NCI-H2029 (cell line): ENCODE measurements around the gene MYT1.

ENCODE experiments used
- DNase-seq: peaks from one replicate; lab custom pipeline; 2025; lab: John Stamatoyannopoulos, UW

The MYT1 gene

GRCh38 chr20:64140061-64140931 lies 24.0 kb upstream of the MYT1 start:
- DNase-seq, result no peak

DNA sequence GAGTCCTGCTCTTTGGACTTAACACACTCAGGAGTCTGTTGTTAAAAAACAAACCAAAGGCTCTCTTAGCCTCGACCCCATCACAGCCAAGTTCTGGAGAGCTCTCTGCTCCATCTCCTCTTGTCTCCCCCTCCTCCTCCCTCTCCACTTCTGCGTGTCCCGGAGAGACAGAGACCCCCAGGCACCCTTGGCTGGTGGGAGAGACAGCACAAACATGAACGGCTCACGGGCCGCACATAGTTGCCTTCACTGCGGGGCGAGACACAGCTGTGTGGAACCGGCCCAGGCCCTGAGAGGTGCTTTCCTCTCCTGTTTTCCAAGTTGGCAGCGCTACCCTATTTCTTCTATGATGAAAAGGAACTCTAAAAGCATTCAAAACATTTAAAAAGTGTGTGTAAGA lies 23.3 kb upstream of the MYT1 start:
- no peak for DNase-seq

GRCh38 chr20:64142590-64142989 lies 21.7 kb upstream of the MYT1 start:
- DNase-seq, result peak; percentile 26

- no peak for DNase-seq
Measured at GRCh38 chr20:64143018-64143801, 21.0 kb upstream of the MYT1 start.

GRCh38 chr20:64144144-64144912 lies 19.9 kb upstream of the MYT1 start:
- no peak for DNase-seq

GRCh38 chr20:64145458-64146300 lies 18.6 kb upstream of the MYT1 start:
- no peak for DNase-seq

DNA sequence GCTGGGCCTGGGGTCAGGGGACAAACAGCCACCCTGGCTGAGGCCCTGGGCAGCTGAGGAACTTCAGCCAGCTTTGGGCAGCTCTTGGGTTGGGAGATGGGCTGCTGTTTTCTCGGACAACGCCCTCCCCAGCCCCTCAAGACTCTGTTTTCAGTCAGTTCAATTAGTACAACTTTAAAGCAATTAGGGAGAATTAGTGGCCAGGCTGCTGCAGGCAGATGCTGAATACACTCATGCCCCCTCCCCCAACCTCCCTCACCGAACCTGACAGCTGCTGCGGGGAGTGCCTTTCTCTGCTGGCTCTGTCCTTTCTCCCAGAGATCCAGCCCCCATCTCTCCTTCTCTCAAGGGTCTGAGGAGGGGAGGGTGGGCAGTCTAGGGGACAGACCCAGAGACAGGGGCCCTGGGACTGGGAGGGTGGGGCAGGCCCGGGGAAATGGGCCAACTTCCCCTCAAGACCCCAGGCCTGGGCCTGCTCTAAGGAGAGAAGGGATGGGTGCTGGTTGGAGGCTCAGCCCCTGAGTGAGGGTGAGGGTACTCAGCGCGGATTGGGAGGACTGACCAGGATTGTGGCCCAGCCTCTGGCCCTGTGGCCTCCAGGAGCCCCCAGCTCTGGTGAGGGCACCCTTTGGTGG lies 17.8 kb upstream of the MYT1 start:
- DNase-seq, result no peak

GRCh38 chr20:64146936-64147477 lies 17.2 kb upstream of the MYT1 start:
- no peak for DNase-seq

GRCh38 chr20:64148581-64148980 lies 15.7 kb upstream of the MYT1 start:
- no peak for DNase-seq

DNA sequence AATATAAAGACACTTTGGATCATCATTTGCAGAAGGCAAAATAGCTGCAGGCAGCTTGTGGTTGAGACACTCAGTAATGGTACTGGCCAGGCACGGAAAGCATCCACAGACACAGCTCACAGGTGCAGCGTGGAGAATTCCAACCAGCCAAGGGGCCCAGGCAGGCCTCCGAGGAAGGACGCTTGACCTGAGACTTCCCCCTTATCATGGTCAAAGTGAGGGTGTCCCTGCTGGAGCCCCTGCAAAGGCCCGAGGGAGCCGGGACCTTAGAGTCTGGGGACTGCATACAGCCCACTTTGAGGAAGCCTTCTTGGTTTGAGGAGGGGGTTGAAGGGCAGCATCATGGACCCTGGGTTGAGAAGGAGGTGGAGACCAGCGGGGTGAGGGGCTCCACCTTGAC lies 15.1 kb upstream of the MYT1 start:
- DNase-seq, result no peak

- DNase-seq, result no peak
Measured at GRCh38 chr20:64149809-64150560, 14.3 kb upstream of the MYT1 start.

DNA sequence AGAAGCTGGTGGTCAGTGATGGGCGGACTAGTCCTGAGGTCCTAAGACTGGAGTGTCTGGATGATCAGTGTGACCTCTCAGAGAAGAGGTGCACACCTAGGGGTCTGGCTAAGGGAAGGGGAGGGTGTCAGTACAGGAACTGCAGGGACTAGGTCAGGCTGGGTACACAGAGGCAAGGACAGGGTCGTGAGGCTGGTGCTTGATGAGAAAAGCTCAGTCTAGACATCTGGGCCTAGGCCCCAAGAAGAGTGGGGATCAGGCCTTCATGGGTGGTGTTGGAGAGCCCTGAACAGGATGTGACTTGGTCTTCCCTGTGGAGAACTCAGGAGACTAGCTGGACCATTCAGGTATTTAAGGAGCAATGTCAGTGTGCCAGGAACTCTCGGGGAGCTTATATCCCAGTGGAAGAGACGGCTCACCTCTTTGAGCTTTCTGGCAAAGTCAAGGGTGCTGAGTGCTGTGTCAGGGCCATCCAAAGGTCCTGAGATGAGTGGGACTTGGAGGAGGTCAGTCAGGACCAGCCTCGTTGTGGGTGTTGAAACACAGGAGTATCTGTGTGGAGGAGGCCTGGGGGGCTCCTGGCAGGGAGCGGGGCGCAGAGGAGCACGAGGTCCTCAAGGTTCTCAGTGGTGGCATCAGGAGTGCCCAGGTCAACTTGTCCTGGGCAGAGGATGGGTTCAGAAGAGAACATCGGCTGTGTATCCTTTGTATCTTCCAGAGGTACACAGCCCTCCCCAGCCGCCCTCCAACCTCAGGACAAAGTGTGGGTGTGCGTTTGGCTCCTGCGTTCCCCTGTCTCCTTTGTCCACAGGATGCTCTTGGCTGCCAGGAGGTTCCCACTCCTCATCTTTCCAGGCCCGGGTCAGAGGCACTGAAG lies 13.3 kb upstream of the MYT1 start:
- no peak for DNase-seq

GRCh38 chr20:64151633-64152530 lies 12.4 kb upstream of the MYT1 start:
- no peak for DNase-seq

GRCh38 chr20:64152906-64153305 lies 11.3 kb upstream of the MYT1 start:
- DNase-seq, result peak; percentile 92

DNA sequence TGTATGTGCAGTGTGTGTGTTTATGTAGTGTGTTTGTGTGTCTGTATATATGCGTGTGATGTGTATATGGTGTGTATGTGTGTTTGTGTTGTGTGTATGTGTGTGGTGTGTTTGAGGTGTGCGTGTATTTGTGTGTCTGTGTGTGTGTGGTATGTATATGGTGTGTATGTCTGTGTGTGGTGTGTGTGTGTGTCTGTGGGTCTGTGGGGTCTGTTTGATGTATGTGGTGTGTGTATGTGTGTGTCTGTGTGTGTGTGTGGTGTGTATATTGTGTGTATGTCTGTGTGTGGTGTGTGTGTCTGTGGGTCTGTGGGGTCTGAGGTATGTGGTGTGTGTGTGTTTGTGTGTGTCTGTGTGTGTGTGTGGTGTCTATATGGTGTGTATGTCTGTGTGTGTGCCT lies 10.8 kb upstream of the MYT1 start:
- DNase-seq, result no peak

DNA sequence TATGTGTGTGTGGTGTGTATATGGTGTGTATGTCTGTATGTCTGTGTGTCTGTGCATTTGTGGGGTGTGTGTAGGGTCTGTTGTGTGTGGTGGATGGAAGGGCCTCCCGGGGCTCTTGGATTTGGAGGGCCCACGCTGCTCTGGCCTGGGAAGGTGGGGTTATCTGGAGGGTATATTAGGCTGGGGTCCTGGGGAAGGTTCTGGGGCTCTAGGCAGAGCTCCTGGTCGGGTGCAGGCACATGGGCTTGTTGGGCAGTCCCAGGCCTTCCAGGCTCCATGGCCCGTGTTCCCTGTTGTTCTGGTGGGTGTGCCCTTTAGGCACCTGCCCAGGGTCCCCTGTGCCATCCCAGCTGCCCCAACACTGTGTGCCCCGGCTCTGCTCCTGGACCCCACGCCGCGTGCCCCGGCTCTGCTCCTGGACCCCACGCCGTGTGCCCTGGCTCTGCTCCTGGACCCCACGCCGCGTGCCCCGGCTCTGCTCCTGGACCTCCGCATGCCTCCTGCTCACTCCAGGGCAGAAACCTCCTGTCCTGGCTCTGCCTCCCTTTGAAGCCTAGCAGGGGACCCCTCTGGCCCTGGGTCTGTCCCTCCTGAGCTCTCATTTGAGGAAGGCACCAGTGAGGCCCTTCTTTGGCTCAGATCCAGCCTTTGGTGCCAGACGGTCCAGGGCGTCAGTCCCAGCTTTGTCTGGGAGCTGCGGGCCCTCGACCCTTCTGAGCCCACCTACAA lies 10.2 kb upstream of the MYT1 start:
- no peak for DNase-seq

GRCh38 chr20:64154590-64155257 lies 9.5 kb upstream of the MYT1 start:
- DNase-seq, result no peak
